GM12892 (cell line): ENCODE data around the gene LIMS2.

ENCODE experiments used
- DNase-seq: peaks from one replicate; pipeline ENCODE4 v3.0.0; 2011; ENCODE audit not compliant: insufficient read length
- FAIRE-seq: peaks from 2 replicates; lab custom pipeline; 2011; peaks lifted over from hg19 to GRCh38; lab: Jason Lieb, UNC
- POLR2A ChIP-seq: IDR thresholded peaks from 2 replicates; pipeline ENCODE4 v1.6.1; 2011; ENCODE audit warnings: low read depth, low read length, control low read depth
- POLR2AphosphoS5 ChIP-seq: IDR thresholded peaks from 2 replicates; pipeline ENCODE4 v1.6.1; 2011; ENCODE audit warnings: low read depth, low read length, control low read depth
- TAF1 ChIP-seq: IDR thresholded peaks from 2 replicates; pipeline ENCODE4 v1.6.1; 2011; ENCODE audit warnings: low read depth, mild to moderate bottlenecking, control low read depth, low read length, borderline replicate concordance

LIMS2 gene

DNA sequence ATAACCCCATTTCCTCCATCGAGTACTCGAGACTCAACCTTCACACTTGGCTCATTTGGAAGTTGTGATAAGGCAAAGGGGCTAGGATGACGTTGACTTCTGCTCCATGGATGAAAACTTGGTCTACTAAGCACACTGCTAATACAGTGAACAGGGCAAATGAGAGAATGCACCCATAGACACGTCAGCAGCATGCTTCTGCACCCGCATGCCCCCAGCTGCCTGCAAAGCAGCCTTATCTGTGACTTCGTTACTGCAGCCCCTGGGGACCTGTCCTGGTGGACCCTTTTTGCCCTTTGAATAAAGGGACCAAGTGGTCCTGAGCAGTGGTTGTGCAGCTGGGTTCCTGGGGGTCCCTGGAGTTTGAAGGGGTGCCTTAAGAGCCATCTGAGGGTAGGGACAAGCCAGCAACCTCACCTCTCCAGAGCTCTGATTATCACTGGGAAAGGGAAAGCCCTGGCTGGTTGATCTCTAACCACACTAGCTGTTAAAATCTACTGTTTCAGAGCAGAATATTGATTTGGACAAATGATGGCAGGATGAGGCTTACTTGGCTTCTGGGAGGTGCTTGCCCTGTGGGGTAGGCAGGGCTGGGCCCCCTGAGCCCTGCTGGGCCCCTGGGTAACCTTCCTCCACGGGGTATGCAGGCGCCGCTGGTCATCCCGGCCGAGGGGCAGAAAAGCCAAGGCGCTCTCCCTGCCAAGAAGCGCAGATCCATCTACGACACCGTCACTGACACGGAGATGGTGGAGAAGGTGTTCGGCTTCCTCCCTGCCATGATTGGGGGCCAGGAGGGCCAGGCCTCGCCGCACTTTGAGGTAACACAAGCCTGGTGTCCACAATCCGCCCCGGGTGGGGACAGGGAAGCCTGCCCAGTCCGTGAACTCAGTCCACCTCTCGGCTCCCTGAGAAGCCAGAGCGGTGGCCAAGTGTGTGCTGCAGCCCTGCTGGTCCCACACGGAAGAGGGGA lies 67.0 kb downstream of the LIMS2 start:
- TF ChIP-seq POLR2A, result no peak
- no peak for TF ChIP-seq POLR2AphosphoS5
- TF ChIP-seq TAF1, result no peak
- FAIRE-seq, result no peak
- DNase-seq, result no peak

DNA sequence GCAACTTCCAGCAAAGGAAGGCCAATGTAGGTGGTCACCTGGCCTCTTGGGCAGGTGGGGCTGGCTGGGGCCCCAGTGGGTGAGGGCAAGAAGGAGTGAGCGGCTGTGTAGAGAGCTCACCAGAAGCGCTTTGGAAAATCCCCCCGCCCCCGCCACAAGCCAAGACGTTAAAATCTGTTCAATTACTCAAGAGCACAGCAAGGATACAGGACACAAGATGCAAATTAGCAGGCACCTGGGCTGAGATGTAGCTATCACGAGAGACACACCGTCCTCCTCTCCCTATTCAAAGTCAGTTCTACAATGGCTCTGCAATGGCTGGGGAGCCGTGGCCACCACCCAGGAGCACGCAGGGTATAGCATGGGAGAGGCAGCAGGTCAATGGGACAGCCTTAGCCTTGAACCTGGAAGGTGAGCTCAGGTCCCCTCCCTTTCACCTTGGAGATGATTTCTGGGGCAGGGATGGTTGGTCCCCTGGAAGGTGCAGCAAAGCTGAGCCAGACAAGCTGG lies 67.9 kb downstream of the LIMS2 start:
- DNase-seq (no peak), FAIRE-seq (no peak)
- no peak for TF ChIP-seq TAF1
- no peak for TF ChIP-seq POLR2AphosphoS5
- TF ChIP-seq POLR2A, result no peak

DNA sequence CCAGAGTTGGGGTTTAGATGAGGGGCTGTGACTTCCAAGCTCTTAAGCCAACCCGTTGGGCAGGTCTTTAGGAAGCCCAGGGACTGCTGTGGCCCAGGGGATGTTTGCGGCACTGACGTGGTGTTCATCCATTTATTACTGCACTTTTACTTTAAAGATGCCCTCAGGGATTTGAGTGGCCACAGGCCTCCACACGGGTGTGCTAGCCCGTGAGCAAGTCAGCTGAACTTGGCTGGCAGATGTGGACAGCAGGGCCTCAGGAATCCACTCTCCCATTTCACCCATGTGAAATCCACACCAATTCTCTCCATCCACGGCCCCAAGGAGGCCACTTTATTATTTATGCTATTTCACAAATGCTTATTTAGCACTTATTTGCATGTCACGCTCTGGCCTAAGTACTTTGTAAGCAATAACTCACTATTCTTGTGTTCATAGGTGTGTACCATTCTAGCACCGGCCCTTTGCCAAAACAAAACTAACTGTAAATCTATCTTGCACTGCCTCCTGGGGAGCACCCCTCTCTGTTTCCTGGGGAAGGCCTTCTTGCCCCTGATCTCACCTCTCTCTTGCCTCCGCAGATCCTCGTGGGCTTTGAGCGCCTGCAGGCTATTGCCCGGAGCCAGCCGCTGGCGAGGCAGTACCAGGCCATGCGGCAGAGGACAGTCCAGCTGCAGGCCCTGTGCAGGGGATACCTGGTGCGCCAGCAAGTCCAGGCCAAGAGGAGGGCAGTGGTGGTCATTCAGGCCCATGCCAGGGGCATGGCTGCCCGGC lies 68.5 kb downstream of the LIMS2 start:
- no peak for DNase-seq
- TF ChIP-seq POLR2AphosphoS5 (no peak), POLR2A (no peak), TAF1 (no peak)
- FAIRE-seq, result no peak

DNA sequence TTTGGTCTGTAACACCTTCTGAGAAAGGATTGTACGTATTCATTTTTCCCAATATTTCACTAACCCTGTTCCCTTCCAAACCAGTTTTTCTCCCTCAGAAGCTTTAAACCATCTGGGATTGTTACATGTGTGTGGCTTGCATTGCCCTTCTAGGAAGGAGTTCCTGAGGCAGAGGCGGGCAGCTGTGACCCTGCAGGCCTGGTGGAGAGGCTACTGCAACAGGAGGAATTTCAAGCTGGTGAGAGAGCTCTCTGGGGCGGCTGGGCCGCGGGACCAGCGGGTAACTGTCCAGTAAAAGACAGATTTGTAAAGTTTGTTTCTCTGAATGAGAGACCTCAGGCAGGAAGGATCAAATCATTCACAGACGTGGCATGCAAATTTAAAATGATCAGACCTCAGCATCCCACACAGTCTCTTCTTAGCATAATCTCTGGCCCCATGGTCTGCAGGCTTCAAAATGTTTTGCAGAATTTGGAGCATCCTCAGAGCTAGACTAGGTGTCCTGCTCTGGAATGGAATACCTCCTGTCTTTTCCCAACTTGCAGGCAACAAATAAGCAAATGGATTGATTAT lies 69.6 kb downstream of the LIMS2 start:
- FAIRE-seq, result no peak
- TF ChIP-seq POLR2A (no peak), POLR2AphosphoS5 (no peak), TAF1 (no peak)
- DNase-seq, result no peak

DNA sequence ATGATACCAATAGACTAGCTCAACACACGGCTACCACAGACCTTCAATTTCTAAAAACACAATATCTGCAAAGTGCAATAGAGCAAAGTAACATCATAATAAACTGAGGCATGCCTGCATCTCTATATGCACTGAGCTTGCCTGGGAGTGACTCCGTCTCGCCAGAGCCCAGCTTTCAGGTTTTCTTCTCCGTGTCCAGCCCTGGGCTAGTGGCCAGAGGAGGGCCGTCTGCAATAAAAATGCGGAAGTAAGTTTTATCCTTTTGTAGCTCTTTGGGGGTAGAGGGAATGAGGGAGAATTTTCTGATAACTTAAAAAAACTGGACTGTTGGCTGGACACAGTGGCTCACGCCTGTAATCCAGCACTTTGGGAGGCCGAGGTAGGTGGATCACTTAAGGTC lies 70.3 kb downstream of the LIMS2 start:
- DNase-seq, result no peak
- TF ChIP-seq TAF1 (no peak), POLR2AphosphoS5 (no peak), POLR2A (no peak)
- FAIRE-seq, result no peak

DNA sequence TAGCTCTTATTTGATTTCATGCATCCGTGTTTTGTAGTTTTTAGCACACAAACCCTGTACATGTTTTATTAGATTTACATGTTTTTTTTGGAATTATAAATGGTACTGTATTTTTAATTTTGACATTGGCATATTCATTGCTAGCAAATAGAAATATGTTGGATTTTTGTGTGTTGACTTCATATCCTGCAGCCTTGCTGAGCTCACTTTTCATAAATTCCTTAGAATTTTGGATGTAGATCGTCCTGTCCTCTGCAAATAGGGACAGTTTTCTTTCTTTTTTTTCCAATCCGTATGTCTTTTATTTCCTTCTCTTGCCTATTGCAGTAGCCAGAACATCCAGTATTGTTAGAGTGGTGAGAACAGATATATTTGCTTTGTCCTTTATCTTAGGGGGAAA lies 76.1 kb downstream of the LIMS2 start:
- FAIRE-seq (no peak), DNase-seq (no peak)
- no peak for TF ChIP-seq TAF1
- no peak for TF ChIP-seq POLR2AphosphoS5
- no peak for TF ChIP-seq POLR2A

DNA sequence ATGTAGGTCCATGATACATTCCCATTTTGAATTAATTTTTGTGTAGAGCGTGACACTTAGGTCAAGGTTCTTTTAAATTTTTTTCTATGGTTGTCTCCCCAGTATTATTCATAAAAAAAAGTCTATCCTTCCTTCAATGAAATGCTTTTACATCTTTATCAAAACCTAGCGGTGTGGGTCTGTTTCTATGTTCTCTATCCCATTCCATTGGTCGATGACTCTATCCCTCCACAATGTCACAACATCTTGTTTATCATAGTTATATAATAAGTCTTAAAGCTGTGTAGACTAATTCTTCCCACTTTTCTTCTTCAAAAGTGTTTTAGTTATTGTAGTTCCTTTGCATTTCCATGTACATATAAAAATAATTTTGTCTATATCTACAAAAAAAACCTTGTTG lies 76.6 kb downstream of the LIMS2 start:
- FAIRE-seq (no peak), DNase-seq (no peak)
- TF ChIP-seq TAF1 (no peak), POLR2AphosphoS5 (no peak)

DNA sequence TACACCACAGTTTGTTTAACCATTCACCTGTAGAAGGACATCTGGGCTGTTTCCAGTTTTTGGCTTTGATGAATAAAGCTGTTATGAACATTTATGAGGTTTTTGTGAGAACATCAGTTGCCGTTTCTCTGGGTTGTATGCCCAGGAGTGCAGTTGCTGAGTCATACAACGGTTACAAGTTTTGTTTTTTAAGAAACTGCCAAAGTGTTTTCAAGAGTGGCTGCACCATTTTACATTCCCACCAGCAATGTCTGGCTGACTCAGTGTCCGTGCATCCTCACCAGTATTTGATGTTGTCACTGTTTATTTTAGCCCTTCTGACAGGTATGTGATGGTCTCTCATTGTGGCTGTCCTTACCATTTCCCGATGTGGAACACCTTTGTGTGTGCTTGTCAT lies 77.3 kb downstream of the LIMS2 start:
- FAIRE-seq (no peak), DNase-seq (no peak)
- no peak for TF ChIP-seq POLR2A
- no peak for TF ChIP-seq POLR2AphosphoS5
- TF ChIP-seq TAF1, result no peak

DNA sequence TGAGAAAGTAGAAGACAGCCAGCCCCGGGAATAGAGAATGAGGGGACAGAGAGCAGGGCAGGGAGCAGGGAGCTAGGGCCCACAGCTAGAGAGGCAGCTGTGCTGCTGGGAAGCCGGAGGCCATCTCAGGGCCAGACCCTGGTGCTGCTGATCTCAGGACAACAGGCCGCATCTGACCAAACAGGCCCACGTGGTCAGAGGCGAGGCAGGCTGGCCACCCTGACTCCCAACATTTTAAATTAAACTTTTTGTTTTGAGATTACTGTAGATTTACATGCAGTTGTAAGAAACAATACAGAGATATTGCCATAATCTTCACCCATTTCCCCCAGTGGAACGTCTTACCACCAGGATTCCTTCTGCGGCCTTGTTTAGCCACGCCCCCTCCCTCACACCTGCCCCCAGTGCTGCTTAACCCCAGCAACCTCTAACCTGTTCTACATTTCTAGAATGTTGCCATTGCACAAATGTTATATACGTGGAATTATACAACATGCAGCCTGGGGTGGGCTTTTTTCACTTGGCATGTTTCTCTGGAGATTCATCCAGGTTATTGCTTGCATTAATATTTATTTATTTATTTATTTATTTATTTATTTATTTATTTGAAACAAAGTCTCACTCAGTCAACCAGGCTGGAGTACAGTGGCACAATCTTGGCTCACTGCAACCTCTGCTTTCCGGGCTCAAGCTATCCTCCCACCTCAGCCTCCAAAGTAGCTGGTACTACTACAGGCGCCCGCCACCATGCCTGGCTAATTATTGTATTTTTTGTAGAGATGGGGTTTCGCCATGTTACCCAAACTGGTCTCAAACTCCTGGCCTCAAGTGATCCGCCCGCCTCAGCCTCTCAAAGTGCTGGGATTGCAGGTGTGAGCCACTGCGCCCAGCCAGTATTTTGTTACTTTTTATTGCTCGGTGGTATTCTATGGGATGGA lies 78.0 kb downstream of the LIMS2 start:
- TF ChIP-seq POLR2A (no peak), POLR2AphosphoS5 (no peak), TAF1 (no peak)
- FAIRE-seq (no peak), DNase-seq (no peak)

DNA sequence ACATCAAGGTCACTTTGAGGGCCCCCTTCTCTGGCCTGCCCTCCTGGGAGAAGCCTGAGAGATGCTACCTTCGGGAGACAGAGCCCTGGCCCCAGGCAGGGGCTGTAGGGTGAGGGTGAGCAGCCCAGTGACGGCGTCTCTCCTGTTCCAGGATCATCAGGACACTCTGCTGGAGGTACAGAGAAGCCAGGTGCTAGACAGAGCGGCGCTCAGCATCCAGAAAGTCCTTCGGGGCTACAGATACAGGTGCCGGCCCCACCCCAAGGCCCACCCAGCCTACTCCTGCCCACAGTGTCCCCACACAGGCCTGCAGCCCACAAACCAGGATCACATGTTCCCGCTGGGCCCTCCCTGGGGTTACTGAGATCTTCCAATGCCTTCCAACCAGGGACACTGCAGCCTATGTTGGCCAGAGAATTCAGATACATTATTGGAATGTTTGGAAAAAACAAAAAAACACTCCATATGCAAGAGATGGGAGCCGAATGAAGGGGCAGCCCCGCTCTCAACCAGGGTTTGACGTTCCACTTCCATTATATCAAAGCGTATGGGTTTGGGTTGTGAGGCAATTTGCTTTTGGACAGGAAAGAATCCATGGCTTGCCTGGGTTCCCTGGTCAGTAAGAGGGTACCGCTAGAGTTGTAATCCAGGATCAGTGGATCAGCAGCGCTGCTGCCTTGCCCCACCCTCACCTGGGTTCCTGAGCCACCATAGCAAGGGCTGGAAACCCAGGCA lies 78.9 kb downstream of the LIMS2 start:
- no peak for TF ChIP-seq POLR2A
- no peak for TF ChIP-seq POLR2AphosphoS5
- no peak for TF ChIP-seq TAF1
- DNase-seq (no peak), FAIRE-seq (no peak)
